Astrocyte (in vitro differentiated cells and primary cell): ENCODE results near the gene MXRA8.

Source experiments
- EZH2 ChIP-seq: IDR thresholded peaks from 2 replicates; pipeline ENCODE4 v1.6.1; 2012; ENCODE audit warnings: mild to moderate bottlenecking, low read length, inconsistent platforms; ENCODE audit not compliant: insufficient read depth
- TF ChIP-seq, protein P1 (sequence below): IDR thresholded peaks from 2 replicates; pipeline ENCODE4 v1.5.1; 2011; ENCODE audit warnings: low read depth, mild to moderate bottlenecking, inconsistent platforms, low read length, moderate library complexity; ENCODE audit not compliant: insufficient read depth

DNA sequence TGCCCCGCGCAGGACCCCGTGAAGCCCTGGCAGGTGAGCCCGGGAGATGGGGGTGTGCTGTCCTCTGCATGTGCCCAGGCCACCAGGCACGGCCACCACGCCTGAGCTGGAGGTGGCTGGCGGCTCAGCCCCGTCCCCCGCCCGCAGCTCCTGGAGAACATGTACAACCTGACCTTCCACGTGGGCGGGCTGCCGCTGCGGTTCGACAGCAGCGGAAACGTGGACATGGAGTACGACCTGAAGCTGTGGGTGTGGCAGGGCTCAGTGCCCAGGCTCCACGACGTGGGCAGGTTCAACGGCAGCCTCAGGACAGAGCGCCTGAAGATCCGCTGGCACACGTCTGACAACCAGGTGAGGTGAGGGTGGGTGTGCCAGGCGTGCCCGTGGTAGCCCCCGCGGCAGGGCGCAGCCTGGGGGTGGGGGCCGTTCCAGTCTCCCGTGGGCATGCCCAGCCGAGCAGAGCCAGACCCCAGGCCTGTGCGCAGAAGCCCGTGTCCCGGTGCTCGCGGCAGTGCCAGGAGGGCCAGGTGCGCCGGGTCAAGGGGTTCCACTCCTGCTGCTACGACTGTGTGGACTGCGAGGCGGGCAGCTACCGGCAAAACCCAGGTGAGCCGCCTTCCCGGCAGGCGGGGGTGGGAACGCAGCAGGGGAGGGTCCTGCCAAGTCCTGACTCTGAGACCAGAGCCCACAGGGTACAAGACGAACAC, 25.4 kb downstream of the MXRA8 start:
- TF ChIP-seq, protein P1, sequence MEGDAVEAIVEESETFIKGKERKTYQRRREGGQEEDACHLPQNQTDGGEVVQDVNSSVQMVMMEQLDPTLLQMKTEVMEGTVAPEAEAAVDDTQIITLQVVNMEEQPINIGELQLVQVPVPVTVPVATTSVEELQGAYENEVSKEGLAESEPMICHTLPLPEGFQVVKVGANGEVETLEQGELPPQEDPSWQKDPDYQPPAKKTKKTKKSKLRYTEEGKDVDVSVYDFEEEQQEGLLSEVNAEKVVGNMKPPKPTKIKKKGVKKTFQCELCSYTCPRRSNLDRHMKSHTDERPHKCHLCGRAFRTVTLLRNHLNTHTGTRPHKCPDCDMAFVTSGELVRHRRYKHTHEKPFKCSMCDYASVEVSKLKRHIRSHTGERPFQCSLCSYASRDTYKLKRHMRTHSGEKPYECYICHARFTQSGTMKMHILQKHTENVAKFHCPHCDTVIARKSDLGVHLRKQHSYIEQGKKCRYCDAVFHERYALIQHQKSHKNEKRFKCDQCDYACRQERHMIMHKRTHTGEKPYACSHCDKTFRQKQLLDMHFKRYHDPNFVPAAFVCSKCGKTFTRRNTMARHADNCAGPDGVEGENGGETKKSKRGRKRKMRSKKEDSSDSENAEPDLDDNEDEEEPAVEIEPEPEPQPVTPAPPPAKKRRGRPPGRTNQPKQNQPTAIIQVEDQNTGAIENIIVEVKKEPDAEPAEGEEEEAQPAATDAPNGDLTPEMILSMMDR: no peak
- TF ChIP-seq EZH2: no peak
